DOHH2 (cell line): ENCODE measurements around the gene HAL.

Experiments
- EZH2phosphoT487 ChIP-seq: fragments of 200-600 bp; sonication (generic); IDR thresholded peaks from 2 replicates; pipeline ENCODE4 v1.6.1; 2017; ENCODE audit warnings: borderline replicate concordance, mild to moderate bottlenecking, antibody characterized with exemption, low read length, moderate library complexity, mixed read lengths
- TF ChIP-seq, protein P1 (sequence below): fragments of 200-600 bp; sonication (generic); IDR thresholded peaks from one replicate; pipeline ENCODE4 v1.5.1; 2014; ENCODE audit warnings: antibody characterized with exemption, mild to moderate bottlenecking, low read depth, low read length; ENCODE audit not compliant: poor library complexity, severe bottlenecking

DNA sequence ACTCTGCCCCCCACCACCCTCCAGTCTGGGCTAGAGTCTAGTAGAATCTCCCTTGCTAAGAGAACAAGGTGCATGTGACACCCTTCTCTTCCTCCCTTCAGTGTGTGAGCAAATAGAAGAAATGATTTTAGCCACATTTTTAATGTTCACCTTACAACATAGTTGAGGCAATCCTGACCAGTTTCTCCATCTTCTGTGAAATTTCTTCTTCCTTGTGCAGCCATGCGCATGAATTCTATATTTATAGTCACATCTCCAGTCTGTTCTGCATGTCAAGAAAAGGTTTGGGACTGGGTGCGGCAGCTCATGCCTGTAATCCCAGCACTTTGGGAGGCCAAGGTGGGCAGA lies 48.8 kb upstream of the HAL start:
- TF ChIP-seq, protein P1, sequence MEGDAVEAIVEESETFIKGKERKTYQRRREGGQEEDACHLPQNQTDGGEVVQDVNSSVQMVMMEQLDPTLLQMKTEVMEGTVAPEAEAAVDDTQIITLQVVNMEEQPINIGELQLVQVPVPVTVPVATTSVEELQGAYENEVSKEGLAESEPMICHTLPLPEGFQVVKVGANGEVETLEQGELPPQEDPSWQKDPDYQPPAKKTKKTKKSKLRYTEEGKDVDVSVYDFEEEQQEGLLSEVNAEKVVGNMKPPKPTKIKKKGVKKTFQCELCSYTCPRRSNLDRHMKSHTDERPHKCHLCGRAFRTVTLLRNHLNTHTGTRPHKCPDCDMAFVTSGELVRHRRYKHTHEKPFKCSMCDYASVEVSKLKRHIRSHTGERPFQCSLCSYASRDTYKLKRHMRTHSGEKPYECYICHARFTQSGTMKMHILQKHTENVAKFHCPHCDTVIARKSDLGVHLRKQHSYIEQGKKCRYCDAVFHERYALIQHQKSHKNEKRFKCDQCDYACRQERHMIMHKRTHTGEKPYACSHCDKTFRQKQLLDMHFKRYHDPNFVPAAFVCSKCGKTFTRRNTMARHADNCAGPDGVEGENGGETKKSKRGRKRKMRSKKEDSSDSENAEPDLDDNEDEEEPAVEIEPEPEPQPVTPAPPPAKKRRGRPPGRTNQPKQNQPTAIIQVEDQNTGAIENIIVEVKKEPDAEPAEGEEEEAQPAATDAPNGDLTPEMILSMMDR: no peak
- TF ChIP-seq EZH2phosphoT487: no peak
